K562 (cell line): Measurements from ENCODE around the gene RNU1-2. TPM values are rescaled to one million over a fixed set of nuclear protein-coding genes. Genes with fewer than 3 reads are reported as not detected.
"Not testable (repeated sequence)": the region's sequence is repeated elsewhere in the genome, so short reads cannot be mapped to it uniquely, and the experiment has no call there.

ENCODE experiments used
- CC2D1A ChIP-seq: fragments of 450-650 bp; IDR thresholded peaks from 2 replicates; pipeline ENCODE4 v1.6.1; 2017; ENCODE audit warnings: mild to moderate bottlenecking
- EP400 ChIP-seq: fragments of 450-650 bp; IDR thresholded peaks from 2 replicates; pipeline ENCODE4 v1.6.1; 2017; ENCODE audit warnings: antibody characterized with exemption, mild to moderate bottlenecking, moderate library complexity
- FOXA3 ChIP-seq, 2 experiments: fragments of 450-650 bp in 1 of 2; sonication (generic) in 1 of 2; formaldehyde crosslinking; IDR thresholded peaks in 1 of 2; conservative IDR thresholded peaks in 1 of 2; 2 replicates each; pipeline versions ENCODE4 v1.4.0 to v1.8.0; 2020 to 2022; ENCODE audit warnings: mild to moderate bottlenecking in 2 of 2, missing genetic modification reagents in 1 of 2
- KDM1A ChIP-seq, 2 experiments: fragments of 450-650 bp; IDR thresholded peaks; 2 replicates each; pipeline ENCODE4 v1.6.1; 2016; ENCODE audit warnings: mild to moderate bottlenecking in 2 of 2
- MEIS2 ChIP-seq: fragments of 450-650 bp; IDR thresholded peaks from 2 replicates; pipeline ENCODE4 v1.6.1; 2014; ENCODE audit warnings: mild to moderate bottlenecking; ENCODE audit not compliant: partially characterized antibody
- MNT ChIP-seq, 2 experiments: fragments of 450-650 bp; conservative IDR thresholded peaks; 2 replicates each; pipeline ENCODE4 v1.6.1; 2017; ENCODE audit warnings: mild to moderate bottlenecking in 2 of 2, moderate library complexity in 2 of 2
- NR4A1 ChIP-seq, 2 experiments: fragments of 250-450 bp in 1 of 2; fragments of 450-650 bp in 1 of 2; sonication (Bioruptor Pico) in 1 of 2; IDR thresholded peaks; 2 replicates each; pipeline versions ENCODE4 v1.4.0 to v1.6.1; 2016 to 2020; ENCODE audit warnings: mild to moderate bottlenecking in 2 of 2, missing compliant biosample characterization in 1 of 2, missing genetic modification characterization in 1 of 2, moderate library complexity in 1 of 2
- SIN3A ChIP-seq, 2 experiments: fragments of 150-350 bp in 1 of 2; IDR thresholded peaks; 2 replicates each; pipeline ENCODE4 v1.6.1; 2011 to 2016; ENCODE audit warnings: borderline replicate concordance in 2 of 2, low read depth in 2 of 2, low read length in 2 of 2, mild to moderate bottlenecking in 2 of 2, moderate library complexity in 2 of 2; ENCODE audit not compliant: control insufficient read depth in 1 of 2
- TAL1 ChIP-seq: fragments of 450-650 bp; IDR thresholded peaks from 2 replicates; pipeline ENCODE4 v1.6.1; 2016; ENCODE audit warnings: mild to moderate bottlenecking
- TCFL5 ChIP-seq: fragments of 250-450 bp; sonication (Bioruptor Pico); conservative IDR thresholded peaks from 2 replicates; pipeline ENCODE4 v1.6.1; 2021; ENCODE audit warnings: mild to moderate bottlenecking, moderate library complexity, matching md5 sums
- YY1 ChIP-seq, 3 experiments: IDR thresholded peaks; 2 replicates each; pipeline ENCODE4 v1.6.1; 2011; ENCODE audit warnings: low read length in 2 of 3, mild to moderate bottlenecking in 2 of 3, moderate library complexity in 2 of 3, borderline replicate concordance in 1 of 3, control low read depth in 1 of 3, low read depth in 1 of 3; ENCODE audit not compliant: insufficient read depth in 3 of 3, insufficient replicate concordance in 2 of 3, control insufficient read depth in 1 of 3, insufficient read length in 1 of 3; ENCODE audit errors: extremely low read depth in 1 of 3
- ZBTB34 ChIP-seq: fragments of 250-450 bp; sonication (Bioruptor Pico); IDR thresholded peaks from 2 replicates; pipeline ENCODE4 v1.8.0; 2021; ENCODE audit warnings: mild to moderate bottlenecking, moderate library complexity
- ZNF609 ChIP-seq: sonication (generic); formaldehyde crosslinking; IDR thresholded peaks from 2 replicates; pipeline ENCODE4 v1.8.1; 2023; ENCODE audit warnings: missing genetic modification reagents, mild to moderate bottlenecking, borderline replicate concordance
- polyA plus RNA-seq, 8 experiments: library from polyadenylated mRNA; depleted of rRNA in 4 of 8; stranded (reverse) in 5 of 8; unstranded in 3 of 8; fragments of >200 nt; fragmentation: Nextera tagmentation in 2 of 8; fragmentation: Illumina TruSeq in 1 of 8; extraction: Ambion mirVana in 2 of 8; extraction: Trizol in 1 of 8; gene quantifications; 2 replicates each; pipeline versions ENCODE4 v1.2.1 to v1.2.3, GENCODE V29; 2011 to 2014; ENCODE audit warnings: inconsistent platforms in 1 of 8, missing spikeins in 1 of 8
- total RNA-seq, 7 experiments: library from RNA; depleted of rRNA in 6 of 7; stranded (reverse); fragments of >200 nt in 6 of 7; fragmentation: Illumina TruSeq in 2 of 7; extraction: Trizol in 2 of 7; gene quantifications; 2 replicates each; pipeline versions ENCODE4 v1.2.1 to v1.2.3, GENCODE V29; 2011 to 2021; ENCODE audit warnings: low replicate concordance in 1 of 7

The RNU1-2 gene
- total and polyA plus RNA-seq, 9 of the 15 experiments (the other 6 are each of a cell fraction or from before 2014, with no cell fraction given) = under 0.01 to 32,823 (median 2,538) TPM; not detected in 4

GRCh38 chr1:16895598-16896315, at the start of gene RNU1-2 (continued):
- TF ChIP-seq FOXA3 (CRISPR knock-in tag; conservative IDR thresholded peaks at IDR 0.05 in 1 of 2, IDR thresholded peaks at IDR 0.05 in 1 of 2) = peak in 1 of 2 experiments; percentile 39; a peak in 1 of 4 replicates
- peak; percentile 44; the same call in 1 of the 2 replicates for TF ChIP-seq EP400
- TF ChIP-seq CC2D1A = 0 out of 2 replicates have a peak, but pooled peaks have one; percentile 45
- TF ChIP-seq TAL1 = peak; percentile 18; the same call in 1 of the 2 replicates
- peak in 1 of 3 experiments; percentile 65 for TF ChIP-seq YY1 (IDR thresholded peaks at IDR 0.05; ENCODE audit: borderline replicate concordance in 1 of 3, control insufficient read depth in 1 of 3, extremely low read depth in 1 of 3, insufficient read depth in 3 of 3, insufficient read length in 1 of 3, insufficient replicate concordance in 2 of 3, low read depth in 1 of 3, low read length in 2 of 3)
- peak; percentile 44; the same call in 1 of the 2 replicates for TF ChIP-seq NR4A1 (CRISPR knock-in tag; IDR thresholded peaks at IDR 0.05)
- not testable (repeated sequence) for TF ChIP-seq NR4A1 (tag; IDR thresholded peaks at IDR 0.05)
- peak; percentile 67 for TF ChIP-seq TCFL5 (CRISPR knock-in tag)
- peak in 1 of 2 experiments; percentile 95; a peak in 3 of 4 replicates for TF ChIP-seq SIN3A (IDR thresholded peaks at IDR 0.05; ENCODE audit: borderline replicate concordance in 2 of 2, control insufficient read depth in 1 of 2, low read depth in 2 of 2, low read length in 2 of 2)
- peak; percentile 94 for TF ChIP-seq ZNF609 (CRISPR knock-in tag)
- peak in 1 of 2 experiments; percentile 61; a peak in 2 of 4 replicates for TF ChIP-seq MNT (conservative IDR thresholded peaks at IDR 0.05)
- peak; percentile 47 for TF ChIP-seq MEIS2
- TF ChIP-seq KDM1A (IDR thresholded peaks at IDR 0.05) = peak in 1 of 2 experiments; percentile 40; a peak in 1 of 4 replicates
- peak; percentile 5; the same call in 1 of the 2 replicates for TF ChIP-seq ZBTB34 (CRISPR knock-in tag)
